ENCODE results near the gene NHEJ1.

Gene NHEJ1

DNA sequence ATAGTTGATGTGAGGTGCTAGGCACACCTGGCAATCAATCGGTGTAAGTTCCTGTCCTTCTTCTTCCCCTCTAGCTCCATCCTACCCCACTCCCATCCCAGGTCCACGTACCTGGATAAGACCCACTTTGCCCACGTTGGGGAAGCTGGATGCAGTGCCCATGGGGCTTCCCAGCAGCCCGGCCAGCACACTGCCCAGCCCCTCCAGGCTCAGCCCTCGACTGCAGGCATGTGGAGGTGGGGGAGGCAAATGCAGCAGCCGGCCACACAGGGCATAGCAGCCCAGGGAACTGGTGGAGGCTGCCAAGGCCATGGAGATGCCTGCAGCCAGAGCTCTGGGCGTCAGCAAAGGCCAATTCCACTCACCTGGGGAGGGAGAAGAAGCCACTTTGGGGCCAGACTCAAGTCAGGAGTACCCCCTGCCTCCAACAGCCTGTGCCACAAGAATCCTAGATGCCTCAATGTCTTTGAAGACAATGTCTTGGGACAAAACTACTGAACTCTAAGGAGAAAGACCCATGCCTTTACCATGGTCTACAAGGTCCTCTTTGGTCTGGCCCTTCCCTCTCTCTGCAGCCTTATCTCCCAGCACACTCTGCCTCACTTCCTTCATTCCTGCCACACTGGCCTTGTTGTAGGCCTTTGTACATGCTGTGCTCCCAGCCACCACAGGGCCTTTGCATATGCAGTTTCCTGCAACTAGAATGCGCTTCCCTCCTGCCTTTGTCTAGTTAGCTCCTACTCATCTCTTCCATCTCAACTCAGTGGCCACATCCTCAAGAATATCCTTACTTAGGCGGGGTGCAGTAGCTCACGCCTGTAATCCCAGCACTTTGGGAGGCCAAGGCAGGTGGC, 4.7 kb upstream of the NHEJ1 start:
- no peak for DNase-seq

DNA sequence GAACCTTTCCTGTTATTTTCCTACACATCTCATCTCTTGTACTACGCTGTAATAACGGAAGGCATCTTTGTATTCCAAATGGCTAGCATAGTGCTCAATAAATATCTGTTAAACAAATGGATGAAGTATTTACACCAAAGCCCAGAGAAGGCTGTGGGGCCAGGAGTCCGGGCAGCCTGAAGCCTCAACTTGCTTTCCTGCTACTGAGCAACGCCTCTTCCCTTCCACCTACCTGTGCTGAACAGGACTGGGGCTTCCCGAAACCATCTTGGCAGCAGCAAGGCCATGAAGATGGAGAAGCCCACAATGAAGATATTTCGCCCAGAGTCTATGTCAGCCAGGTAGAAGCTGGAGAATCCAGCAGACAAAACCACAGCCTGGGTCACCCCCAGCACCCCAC, 2.5 kb upstream of the NHEJ1 start:
- no peak for DNase-seq

DNA sequence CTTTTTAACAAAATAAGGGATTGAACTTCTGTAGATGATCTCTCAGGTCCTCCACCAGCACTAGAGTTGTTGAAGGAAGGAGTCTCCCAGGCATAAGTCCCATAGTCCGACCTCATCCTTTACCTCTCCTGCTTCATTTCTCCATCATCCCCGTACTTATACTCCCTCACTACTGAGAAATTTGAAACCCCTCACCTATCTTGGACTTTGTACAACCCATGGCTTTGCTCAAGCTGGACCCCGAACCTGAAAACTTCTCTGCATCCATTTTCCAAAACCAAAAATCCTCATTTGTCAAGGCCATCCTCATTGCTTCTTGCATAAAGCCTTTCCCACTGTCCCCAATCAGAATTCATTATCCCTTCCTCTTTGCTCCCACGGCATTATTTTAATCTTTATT, 482 bp upstream of the NHEJ1 start:
- DNase-seq = no peak

DNA sequence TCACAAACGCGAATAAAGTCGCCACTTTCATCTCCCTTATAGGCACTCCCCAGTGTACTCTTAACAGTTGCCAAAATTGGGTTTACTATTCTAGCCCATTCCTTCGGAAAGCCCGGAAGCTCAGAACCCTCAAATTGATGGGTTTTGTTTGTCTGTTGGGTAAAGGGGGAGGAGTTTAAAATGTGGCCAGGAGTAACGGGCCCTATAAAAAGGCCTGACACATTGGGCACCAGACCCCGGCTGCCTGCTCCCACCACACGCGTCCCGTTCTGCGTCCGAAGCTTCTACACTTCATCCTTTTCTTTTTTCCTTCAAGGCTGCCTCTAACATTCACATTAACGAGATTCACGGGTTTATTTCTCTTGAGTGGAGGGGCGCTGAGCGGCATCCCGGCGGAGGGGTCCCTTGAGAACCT, 837 bp downstream of the NHEJ1 start:
- DNase-seq = no peak

DNA sequence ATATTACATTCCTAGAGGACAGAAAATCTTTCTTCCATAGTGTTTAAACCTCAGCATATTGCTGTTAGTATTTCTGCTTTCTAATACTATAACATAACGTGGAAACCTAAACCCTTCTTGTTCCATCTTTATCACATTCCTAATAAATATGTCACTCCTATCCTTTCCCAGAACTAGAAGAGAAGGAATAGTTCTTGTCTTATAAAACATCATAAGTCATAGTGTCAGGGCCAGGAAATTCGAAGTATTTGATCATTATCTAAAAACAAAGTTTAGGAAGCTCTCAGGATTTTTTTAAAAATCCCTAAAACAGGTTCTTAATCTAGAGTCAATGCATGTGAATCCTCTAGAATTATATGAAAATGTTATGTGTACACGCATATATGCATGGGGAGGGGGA, 2.0 kb downstream of the NHEJ1 start:
- DNase-seq = no peak

DNA sequence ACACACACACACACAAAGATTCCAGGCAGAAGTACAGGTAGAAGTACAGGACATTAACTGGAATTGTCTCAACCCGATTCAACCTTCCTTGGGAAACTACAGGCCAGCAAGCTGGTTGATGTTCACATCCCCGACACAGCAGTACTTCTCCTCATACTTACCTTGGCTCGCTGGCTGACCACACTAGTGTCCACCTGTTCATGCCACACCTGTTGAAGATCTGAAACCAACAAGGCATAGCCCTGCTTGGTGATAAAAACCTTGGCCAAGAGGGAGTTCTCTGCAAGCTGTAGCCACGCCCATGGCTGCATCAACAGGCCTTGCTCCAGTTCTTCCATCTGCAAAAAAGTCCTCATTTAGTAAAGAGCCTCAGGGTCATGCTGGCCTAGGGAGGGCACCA, 2.6 kb downstream of the NHEJ1 start:
- no peak for DNase-seq

DNA sequence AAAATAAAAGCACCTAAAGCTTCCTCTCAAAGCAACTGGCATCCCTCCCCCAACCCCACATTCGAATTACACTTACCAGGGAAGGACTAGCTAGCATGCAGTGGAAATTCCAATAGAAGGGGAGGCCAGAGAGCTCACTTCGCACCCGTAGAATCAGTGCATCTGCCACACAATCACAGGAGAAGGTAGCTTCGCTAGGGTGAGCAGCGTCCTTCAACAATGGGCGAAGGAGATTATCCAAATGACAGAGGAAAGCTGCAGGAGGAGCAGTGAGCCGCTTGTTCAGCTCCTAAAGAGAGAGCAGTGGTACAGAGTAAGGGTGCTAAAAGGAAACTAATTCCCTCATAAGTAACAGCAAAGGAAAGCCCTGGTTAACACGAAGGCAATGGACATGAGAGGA, 3.2 kb downstream of the NHEJ1 start:
- no peak for DNase-seq

DNA sequence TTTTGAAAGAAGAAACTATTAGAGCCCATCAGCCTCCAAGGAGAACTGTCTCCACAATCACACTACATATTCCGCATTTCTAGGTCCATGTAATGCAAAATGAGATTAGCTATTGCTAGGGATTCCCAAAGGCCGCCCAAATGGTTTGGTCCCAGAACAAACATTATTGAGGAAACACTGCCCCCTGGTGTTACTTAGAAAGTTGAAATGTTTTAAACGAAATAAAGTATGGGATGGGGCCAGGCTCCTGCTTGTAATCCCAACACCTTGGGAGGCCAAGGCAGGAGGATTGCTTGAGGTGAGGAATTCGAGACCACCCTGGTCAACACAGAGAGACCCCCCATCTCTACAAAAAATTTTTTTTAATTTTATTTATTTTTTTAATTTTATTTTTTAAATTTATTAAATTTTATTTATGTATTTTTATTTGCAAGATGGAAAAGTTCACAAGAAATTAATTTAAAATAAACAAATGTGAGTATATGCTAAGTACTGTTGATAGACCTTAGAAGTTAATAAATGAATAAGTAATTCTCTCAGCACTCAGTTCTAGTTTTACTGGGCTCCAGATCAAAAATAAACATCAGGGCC, 5.5 kb downstream of the NHEJ1 start:
- DNase-seq = no peak

DNA sequence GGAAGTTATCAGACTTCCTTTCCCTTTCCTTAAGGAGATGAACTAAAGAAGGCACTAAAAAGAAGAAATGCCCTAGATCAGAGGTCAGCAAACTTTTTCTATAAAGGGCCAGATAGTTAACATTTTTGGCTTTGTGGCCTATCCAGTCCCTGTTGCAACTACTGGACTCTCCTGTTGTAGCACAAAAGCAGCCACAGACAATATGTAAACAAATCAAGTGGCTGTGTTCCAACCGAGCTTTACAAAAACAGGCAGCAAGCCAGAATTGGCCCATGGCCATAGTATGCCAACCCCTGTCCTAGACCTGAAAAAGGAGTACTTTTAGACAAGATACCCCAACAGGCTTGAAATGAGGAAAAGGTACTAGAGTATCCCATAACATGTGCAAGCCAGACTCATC, 10.9 kb downstream of the NHEJ1 start:
- DNase-seq = no peak

DNA sequence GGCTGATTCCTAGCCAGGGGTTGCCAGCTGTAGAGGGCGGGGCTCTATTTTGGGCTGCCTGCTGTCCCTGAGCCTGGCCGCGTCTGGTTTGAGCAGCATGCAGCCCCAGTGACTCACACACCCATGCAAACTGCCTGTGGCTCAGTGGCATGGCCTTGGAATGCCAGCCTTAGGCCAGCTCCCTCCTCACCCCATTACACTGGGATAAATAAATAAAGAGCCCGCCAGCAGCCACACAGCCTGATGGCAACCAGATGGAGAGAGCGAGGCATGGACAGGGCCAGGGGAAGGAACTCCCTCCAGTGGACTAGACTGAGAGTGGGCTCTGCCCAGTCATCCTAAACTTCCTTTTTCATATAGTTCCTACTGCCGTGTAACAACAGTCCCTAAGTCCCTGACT, 18.3 kb downstream of the NHEJ1 start:
- DNase-seq = no peak

DNA sequence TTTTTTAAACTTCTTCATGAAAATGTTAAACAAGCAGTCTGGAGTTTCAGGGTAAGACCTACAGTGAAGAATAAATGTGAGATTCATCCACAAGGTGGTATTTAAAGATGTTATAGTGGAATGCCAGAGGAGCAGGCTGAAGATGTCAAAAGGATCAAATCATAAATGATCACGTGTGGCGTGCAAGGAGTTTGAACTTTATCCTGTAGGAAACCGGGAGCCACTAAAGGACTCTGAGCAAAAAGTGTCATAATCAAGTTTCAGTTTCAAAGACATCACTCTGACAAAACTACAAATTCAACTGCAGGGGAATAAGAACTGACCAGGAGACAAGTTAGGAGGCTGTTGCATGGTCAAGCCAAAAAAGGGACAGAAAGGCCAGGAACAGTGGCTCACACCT, 19.9 kb downstream of the NHEJ1 start:
- no peak for DNase-seq

DNA sequence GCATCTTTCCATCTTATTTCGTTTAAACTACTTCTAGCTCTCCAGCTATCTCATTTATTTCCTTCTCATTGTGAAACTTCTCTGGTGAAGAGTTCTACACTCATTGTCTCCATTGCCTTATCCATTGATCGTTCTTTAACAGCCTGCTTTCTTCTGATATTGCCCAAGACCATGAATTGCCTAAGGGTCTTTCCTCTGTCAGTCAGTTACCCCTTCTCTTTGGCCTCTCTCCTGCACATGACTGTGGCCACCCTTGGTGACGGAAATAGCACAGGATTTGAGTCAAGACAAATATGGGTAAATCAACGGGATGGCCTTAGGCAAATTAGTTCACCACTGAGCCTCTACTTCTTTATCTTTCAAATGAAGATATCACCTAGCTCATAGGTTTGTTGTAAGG, 26.6 kb downstream of the NHEJ1 start:
- no peak for DNase-seq

DNA sequence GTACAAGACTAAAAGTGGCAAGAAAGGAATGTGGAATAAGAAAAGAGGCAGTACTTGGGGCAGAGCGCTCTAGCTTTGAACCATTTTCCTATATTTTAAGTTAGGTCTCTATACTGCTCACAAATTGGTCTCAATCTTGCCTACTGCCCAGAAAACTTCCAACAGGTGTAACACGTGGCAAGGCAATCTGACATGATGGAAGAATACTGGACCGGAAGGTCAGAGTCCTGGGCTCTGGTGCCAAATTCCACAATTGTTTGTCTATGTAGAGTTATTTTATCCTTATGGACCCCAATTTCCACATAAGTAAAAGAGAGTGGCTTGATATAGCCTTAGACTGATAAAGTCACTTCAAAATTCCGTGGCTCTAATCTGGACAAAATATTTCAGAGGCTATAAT, 28.9 kb downstream of the NHEJ1 start:
- DNase-seq = no peak

DNA sequence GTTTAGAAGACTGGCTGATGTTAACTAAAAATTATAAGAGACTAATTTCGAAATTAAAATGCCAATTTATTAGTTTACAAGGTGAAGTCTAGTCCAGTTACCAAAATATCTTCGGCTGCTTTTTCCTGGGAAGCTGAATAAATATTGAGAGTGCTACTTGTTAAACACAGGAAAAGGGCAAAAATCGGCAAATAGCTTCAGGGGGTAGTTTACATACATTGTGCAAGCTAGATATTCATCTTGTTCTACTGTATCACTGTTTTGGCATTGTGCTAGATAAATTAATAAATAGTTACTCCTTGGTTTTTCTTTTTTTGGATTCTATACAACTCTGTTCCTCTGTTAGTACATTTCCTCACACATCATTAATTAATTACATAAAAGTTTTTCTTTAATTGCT, 29.3 kb downstream of the NHEJ1 start:
- no peak for DNase-seq

DNA sequence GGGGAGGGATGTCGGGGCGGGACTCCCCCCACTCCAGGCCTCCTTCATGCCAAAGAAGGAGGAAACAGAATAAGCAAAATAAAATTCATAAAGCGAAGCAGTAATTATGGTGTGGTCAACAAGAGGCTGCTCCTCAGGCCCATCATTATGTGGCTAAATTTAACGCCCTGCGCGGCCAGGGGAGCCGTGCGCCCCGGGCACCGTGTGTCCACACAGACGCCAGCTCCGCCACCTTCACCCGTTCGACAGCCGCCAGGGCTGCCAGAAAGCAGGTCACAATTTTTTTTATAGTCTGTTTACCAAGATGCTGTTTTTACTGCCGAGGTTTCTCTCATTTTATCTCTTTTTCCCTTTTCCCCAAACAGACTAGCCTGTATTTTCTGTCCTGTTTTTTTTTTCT, 31.0 kb downstream of the NHEJ1 start:
- DNase-seq = no peak

DNA sequence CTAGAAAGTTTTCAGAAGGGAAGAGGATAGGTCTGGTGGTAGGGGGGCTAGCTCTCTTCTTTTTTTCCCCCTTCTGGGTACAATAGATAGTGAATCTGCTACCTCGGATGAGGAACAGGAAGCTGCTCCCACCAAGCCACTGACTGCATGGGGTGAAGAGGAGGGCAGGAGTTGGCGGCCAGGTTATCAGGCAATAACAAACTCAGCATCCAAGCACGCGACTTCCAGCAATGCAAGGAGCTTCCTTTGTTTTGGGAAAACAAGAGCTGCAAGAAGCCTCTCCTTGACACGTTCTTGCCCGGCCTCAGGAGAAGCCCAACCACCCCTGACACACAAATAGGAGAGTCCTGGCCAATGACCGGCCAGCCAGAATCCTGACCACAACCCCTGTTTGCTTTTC, 32.2 kb downstream of the NHEJ1 start:
- no peak for DNase-seq

DNA sequence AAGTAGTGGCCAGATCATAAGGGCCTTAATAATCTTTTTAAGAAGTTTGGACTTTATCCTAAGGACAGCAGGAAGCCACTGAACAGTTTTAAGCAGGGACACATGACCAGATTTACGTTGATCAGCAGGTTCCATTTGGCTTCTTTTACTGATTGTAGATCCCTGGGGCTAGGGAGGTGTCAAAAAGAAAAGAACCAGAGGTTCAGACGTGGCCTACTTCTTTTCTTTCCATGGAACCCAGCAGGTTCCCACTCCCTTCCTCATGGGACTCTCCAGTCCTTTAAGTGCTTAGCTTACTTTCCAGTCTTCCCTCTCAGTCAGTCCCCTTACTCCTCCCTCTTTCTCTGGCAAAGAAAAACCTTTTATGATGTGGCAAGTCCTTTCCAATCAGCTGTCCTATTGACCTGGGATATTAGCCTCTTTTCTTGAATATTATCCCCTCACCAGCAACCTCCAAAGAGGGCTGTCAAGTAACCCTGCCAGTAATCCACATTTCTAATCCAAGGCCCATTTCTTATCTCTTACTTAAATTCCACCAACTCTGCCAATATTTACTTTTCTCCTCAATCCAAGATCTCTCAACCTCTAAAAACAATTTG, 33.5 kb downstream of the NHEJ1 start:
- no peak for DNase-seq

DNA sequence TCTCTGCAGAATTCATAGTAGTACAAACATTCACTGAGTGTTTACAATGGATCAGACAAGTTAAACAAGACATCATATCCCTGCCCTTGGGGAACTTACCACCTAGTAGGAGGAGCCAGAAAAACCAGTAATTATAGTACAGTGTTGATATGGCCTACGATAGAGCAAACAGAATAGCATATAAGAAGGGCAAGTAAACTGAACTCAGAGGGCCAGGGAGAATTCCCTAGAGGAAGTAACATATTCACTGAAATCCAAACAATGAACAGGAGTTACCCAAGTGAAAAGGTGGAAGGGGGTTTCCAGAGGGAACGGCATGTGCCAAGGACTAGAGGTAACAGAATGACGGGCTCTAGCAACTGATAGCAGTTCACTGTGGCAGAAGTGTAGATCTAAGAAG, 34.1 kb downstream of the NHEJ1 start:
- no peak for DNase-seq

DNA sequence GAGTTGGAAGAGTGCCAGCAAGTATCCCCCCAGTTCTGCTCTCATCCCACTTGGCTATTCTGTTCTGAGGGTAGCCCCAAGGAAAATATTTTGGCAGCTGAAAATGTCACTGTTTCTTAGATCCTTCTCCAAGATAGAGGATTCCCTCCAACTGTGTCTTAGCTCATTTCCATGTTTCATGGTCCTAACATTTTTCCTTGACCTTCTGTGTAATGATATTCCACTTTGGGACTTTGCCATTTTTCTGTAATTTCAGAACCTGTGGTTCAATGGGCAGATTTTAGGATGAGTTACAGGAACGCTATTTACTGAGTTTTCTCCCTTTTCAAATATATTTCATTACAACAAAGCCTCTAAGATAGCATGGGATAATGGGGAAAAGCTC, 34.7 kb downstream of the NHEJ1 start:
- no peak for DNase-seq

DNA sequence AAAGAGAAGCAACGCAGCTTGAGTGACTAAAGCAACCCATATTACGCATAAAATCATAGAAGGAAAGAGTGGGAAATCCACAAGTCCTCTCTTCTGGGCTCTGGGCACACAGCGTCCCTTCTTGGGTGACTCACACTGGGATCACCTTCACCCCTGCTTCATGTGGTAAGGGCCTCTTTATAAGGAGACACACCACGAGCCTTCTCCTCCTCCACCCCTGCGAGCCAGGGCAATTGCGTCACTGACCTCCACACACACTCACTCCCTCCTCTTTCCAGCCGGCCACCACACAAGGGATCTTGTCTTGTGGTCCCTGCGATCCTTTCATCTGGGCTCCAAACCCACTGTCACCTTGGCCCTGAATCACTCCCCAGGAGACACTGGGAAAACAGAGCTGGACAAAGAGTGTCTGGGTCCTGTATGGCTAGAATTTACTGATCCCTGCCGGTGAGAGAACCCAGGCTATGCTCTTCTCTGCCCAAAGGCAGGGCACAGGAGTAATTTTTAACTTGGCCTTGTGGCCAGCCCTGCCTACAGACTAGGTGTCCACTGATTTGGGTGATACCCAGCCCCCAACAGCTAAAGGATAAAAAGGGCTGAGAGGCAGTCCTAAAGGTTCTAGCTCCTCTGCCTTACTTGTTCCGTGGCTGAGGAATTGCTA, 35.3 kb downstream of the NHEJ1 start:
- DNase-seq = no peak

DNA sequence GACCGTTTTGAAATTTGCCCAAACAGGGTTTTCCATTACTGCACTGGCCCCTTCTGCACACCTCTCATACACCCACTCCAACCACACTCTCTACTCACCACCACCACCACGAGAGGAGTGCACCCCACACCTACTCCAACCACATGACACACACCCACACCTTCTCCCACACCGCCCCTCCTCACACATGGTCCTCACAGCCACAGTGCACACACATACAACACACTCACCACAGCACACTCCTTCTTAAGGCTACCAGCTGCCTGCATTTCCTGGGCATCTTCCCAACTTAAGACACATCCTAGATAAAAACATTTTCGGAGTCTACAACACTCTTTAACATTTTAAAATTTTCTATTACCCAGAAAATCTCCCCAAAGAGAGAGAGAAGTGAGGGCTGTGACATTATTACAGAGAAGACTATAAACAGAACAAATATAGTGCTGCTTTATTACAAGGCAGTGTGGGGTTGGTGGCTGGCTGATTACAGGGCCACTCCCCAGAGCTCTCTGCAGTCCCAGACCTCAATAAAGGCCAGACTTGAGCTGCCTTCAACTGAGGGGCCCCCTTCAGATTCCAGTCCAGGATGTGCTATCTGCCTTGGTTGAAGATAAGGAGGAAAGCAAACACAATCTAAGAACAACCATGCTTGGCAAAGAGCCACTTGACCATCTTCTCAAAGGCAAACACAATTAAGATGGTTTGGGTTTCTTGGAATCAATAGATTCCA, 36.1 kb downstream of the NHEJ1 start:
- DNase-seq = no peak

DNA sequence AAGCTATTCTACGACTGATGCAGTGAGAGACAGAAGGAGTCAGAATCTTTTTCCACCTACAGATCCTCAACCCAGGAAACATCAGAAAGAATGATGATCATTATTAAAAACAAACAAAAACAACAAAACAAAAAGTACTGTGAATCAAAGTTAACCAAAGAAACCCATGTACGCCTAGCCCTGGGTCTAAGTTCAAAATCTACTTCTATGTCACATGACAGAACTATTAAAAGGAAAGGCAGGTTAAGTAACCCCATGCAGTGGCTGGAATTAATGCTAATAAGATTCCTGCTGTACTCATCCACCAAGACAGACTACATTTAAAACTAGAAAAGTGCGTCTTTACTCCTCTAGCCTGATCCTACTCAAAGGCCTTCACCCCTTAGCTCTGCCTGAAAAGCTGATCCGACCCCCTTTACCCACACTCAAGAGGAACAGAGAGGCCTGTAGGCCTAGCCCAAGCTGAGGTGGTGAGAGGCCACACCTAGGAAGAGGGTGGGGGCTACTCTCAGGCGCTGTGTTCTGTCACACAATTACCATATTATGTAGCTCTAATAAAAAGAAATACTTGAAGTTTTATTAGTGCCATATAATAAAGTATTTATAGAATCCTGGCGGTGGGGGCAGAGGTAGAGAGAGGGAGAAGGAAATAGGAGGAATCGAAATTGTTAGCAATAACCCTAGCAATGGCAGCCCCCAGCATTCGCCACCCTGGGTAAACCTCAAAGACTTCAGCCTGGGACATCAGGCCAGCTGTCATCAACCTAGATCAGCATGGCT, 37.1 kb downstream of the NHEJ1 start:
- no peak for DNase-seq
